Astrocyte (in vitro differentiated cells and primary cell): ENCODE data around the gene COL5A2.

Experiments
- EZH2 ChIP-seq: IDR thresholded peaks from 2 replicates; pipeline ENCODE4 v1.6.1; 2012; ENCODE audit warnings: mild to moderate bottlenecking, low read length, inconsistent platforms; ENCODE audit not compliant: insufficient read depth
- TF ChIP-seq, protein P1 (sequence below): IDR thresholded peaks from 2 replicates; pipeline ENCODE4 v1.5.1; 2011; ENCODE audit warnings: low read depth, mild to moderate bottlenecking, inconsistent platforms, low read length, moderate library complexity; ENCODE audit not compliant: insufficient read depth

DNA sequence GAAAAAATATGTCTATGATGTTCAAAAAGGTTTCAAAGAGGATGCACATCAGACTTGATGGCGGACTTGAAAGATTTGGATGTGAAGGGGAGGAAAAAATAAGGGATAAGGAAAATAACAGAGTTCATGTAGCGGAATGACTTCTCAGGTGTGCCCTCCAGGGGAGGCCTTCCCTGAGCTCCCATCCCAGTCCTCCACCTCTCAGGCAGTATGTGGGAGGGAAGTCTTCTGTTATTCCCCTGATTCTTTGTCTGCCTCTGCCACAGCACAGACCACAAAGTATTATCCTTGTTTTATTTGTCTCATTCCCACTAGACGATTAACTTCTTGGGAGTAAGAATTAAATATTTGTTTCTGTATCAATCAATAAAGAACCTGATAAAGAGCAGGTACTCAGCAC is 17.7 kb downstream of the COL5A2 start:
- TF ChIP-seq, protein P1, sequence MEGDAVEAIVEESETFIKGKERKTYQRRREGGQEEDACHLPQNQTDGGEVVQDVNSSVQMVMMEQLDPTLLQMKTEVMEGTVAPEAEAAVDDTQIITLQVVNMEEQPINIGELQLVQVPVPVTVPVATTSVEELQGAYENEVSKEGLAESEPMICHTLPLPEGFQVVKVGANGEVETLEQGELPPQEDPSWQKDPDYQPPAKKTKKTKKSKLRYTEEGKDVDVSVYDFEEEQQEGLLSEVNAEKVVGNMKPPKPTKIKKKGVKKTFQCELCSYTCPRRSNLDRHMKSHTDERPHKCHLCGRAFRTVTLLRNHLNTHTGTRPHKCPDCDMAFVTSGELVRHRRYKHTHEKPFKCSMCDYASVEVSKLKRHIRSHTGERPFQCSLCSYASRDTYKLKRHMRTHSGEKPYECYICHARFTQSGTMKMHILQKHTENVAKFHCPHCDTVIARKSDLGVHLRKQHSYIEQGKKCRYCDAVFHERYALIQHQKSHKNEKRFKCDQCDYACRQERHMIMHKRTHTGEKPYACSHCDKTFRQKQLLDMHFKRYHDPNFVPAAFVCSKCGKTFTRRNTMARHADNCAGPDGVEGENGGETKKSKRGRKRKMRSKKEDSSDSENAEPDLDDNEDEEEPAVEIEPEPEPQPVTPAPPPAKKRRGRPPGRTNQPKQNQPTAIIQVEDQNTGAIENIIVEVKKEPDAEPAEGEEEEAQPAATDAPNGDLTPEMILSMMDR, result no peak
- no peak for TF ChIP-seq EZH2
